Neural crest cell (in vitro differentiated cells): Measurements from ENCODE around the gene AGBL4. TPM values are rescaled to one million over a fixed set of nuclear protein-coding genes. Genes with fewer than 3 reads are reported as not detected.

ENCODE experiments used
- DNase-seq: peaks from one replicate; pipeline ENCODE4 v3.0.0; 2021; ENCODE audit warnings: low read depth, mixed read lengths, low spot score
- H3K27ac Mint-ChIP-seq: one replicate; pipeline ENCODE4 v1.8.0; 2021; ENCODE audit warnings: mild to moderate bottlenecking, mixed read lengths; ENCODE audit not compliant: unreplicated experiment
- H3K27me3 Mint-ChIP-seq: 2 replicates; pipeline ENCODE4 v1.8.0; 2021; ENCODE audit warnings: low read depth, mild to moderate bottlenecking, mixed read lengths
- H3K36me3 Mint-ChIP-seq: 2 replicates; pipeline ENCODE4 v1.8.0; 2021; ENCODE audit warnings: low read depth, mild to moderate bottlenecking, mixed read lengths
- H3K4me1 Mint-ChIP-seq: 2 replicates; pipeline ENCODE4 v1.8.0; 2021; ENCODE audit warnings: mixed read lengths
- H3K4me3 Mint-ChIP-seq: one replicate; pipeline ENCODE4 v1.8.0; 2021; ENCODE audit warnings: mild to moderate bottlenecking, mixed read lengths
- H3K9me3 Mint-ChIP-seq: 2 replicates; pipeline ENCODE4 v1.8.0; 2021; ENCODE audit warnings: mixed read lengths
- CTCF ChIP-seq: fragments of 200-600 bp; sonication (generic); conservative IDR thresholded peaks from 2 replicates; pipeline ENCODE4 v1.5.0; 2021; ENCODE audit warnings: antibody characterized with exemption, mild to moderate bottlenecking
- total RNA-seq: library from RNA; stranded (reverse); gene quantifications from 2 replicates; pipeline ENCODE4 v1.2.1, GENCODE V29; 2021

AGBL4 gene
- total RNA-seq, 1 donor from 2014 or later, result 0.09 TPM

DNA sequence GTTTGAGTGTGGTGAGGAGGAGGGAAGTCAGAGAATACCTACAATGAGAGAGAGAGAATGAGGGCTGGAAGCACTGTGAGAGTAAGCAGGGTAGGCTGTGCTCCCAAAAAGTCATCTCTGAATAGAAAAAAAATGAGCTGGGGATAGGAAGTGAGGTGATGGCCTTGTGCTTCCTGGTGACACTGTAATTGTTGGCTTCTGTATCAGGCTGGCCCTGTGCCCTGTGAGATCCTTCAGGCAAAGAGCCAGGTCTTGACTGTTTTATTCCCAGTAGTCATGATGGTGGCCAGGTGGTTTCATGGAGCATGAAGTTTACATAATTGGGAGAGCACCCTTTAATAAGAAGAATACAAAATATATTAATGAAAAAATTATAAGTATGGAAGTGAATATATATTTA lies 1531.4 kb downstream of the AGBL4 start:
- Mint-ChIP-seq H3K4me3 (no peak overlapping the region), H3K36me3 (no peaks in the 10 kb centered on the region), H3K27ac (peak overlapping the region; percentile 12), H3K9me3 (no peaks in the 10 kb centered on the region), H3K4me1 (peaks cover 35% of the 10 kb centered on the region), H3K27me3 (no peaks in the 10 kb centered on the region)
- no peak for DNase-seq
- no peak for TF ChIP-seq CTCF

GRCh38 chr1:48488721-48489120 lies 1535.0 kb downstream of the AGBL4 start:
- no peak for TF ChIP-seq CTCF
- H3K27me3 Mint-ChIP-seq, result peaks cover 5% of the 10 kb centered on the region
- H3K4me1 Mint-ChIP-seq, result peaks cover 24% of the 10 kb centered on the region
- no peaks in the 10 kb centered on the region for H3K36me3 Mint-ChIP-seq
- no peaks in the 10 kb centered on the region for H3K9me3 Mint-ChIP-seq
- H3K4me3 Mint-ChIP-seq, result no peak overlapping the region
- DNase-seq, result no peak
- no peak overlapping the region for H3K27ac Mint-ChIP-seq

Other genes starting within 250 kb of the AGBL4 start
- gene ELAVL4, start 85.0 kb upstream of the AGBL4 start, total RNA-seq, result 0.77 and 1.7 TPM in 2 replicates